ENCODE data around the gene ADI1.

The ADI1 gene

DNA sequence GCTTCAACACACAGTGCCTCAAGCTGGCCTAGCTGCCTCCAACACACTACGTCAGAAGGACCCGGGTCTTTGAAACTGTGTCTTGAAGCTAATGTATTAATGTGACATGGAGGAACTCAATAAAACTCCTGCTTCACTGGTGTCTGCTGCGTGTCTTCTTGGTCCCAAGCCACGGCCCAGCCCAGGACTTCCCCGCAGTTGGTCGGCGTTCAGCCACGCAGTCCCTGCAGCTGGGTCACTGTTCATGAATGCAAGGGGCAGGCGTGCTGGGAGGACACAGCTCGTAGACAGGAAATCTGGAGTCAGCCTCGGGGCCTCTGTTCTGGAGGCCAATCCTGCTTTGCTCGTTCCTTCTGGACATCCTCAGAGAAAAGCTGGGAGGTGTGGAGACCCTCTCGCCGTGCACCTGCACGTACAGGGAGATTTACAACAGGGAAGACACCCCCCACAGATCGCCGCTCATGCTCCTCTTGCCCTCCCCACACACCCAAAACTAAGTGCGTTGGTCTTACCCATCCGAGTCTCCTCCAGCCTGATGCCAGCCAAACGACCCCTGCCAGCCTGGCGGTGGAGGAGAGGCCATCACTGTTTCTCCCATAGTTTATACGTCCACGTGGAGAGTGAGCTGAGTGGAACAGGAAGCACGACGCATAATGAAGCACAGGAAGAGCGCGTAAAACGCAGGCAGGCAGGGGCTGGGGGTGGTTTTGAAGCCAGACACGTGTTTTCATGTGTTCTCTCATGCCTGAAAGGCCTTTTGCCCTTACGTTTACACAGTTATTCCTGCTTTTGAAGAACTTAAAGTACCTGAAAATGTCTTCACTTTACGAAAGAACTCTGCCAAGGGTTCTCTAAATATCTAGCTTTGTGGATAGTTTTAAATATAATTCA is 39.7 kb downstream of the ADI1 start:
- H3K4me3 ChIP-seq (ENCODE audit: low read depth, low read length), result no peak overlapping the region
- no peak for TF ChIP-seq CTCF (IDR thresholded peaks at IDR 0.05; ENCODE audit: low read depth, low read length)

GRCh38 chr2:3478846-3479385 is 40.4 kb downstream of the ADI1 start:
- no peak for TF ChIP-seq CTCF (IDR thresholded peaks at IDR 0.05; ENCODE audit: low read depth, low read length)

DNA sequence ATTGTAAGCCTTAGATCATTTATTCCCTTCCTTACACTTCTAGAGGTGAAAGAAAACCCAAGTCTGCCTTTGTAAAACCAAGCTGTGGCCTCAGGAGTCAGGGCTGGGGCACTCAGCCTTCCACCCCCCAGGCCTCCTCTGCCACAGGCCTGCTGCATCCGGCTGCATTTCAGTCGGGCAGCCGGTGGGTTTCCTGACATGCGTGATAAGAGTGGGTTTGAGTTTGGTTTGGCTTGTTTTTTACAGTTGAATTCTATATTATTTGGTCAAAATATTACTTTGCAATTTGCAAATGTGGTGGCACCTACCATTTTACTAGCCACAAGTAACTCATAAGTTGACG is 42.4 kb downstream of the ADI1 start:
- TF ChIP-seq CTCF (IDR thresholded peaks at IDR 0.05; ENCODE audit: low read depth, low read length), result no peak
- H3K4me3 ChIP-seq (ENCODE audit: low read depth, low read length), result no peak overlapping the region

More at GRCh38 chr2:3478846-3479385, 40.4 kb downstream of the ADI1 start:
- H3K4me3 ChIP-seq (ENCODE audit: low read depth, low read length), result no peak overlapping the region

- H3K4me3 ChIP-seq (ENCODE audit: low read depth, low read length), result no peak overlapping the region
- no peak for TF ChIP-seq CTCF (IDR thresholded peaks at IDR 0.05; ENCODE audit: low read depth, low read length)
These were observed 42.9 kb downstream of the ADI1 start for GRCh38 chr2:3476321-3476984.

DNA sequence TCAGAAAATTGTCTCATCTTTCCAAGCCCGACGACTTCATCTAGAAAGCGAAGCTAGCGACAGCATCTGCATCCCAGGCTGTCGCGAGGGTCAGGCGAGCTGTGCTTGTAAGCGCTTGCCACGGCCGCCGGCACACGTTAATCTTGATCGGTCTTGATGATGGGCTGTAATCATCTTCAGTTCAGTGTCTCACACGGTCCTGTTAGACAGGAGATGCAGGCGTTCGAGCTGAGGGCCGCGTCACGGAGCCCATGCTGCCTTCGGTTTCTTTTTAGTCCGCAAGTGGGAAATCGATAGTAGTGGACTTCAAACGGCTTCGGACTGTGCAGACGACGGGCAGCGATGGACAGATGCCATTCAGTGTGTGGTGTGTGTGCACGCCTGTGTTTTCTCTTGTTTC is 43.6 kb downstream of the ADI1 start:
- TF ChIP-seq CTCF (IDR thresholded peaks at IDR 0.05; ENCODE audit: low read depth, low read length), result no peak

DNA sequence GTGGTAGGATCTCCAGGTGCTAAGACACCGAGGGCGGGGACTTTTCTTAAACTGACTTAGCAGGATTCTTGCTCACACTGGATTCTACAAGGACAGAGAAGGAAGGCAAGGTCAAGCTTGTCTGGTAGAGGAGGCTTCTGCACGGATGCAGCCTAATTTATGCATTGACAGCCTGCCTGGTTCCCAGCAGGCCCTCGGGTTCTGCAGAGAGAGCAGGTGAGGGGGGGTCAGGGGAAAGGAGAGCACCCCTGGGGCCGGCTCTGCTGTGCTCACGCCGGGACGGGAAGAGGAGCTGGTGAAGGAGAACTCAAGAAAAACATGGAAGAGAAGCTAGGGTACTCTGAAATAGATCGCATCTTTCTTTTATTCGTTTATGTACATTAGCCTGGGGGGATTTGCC is 46.4 kb downstream of the ADI1 start:
- no peak for TF ChIP-seq CTCF (IDR thresholded peaks at IDR 0.05; ENCODE audit: low read depth, low read length)
- H3K4me3 ChIP-seq (ENCODE audit: low read depth, low read length), result no peak overlapping the region

More for the DNA sequence above, 43.6 kb downstream of the ADI1 start:
- H3K4me3 ChIP-seq (ENCODE audit: low read depth, low read length), result no peak overlapping the region

DNA sequence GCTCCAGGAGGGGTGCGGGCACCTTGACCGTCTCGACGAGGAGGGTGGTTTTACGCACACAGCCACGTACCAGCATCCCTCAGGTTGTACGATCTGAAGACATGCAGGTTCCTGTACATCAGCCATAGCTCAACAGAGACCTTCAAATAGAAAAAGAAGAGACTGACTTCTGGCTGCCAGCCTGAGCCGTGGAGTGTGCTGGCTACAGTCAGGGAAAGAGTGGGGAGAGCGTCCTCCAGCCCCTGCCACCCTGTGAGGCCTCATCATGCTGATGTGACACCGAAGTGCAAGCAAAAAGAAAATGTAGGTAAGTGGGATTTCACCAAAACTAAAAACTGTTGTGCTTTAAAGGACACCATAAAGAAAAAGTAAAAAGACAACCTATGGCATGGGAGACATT is 47.0 kb downstream of the ADI1 start:
- TF ChIP-seq CTCF (IDR thresholded peaks at IDR 0.05; ENCODE audit: low read depth, low read length), result no peak
- no peak overlapping the region for H3K4me3 ChIP-seq (ENCODE audit: low read depth, low read length)
